NCI-H2196 treated with DMSO at 0.1 percent for 48 hours (cell line): ENCODE measurements around the gene FAM20B.
A peak's percentile ranks its signal among the peaks of the same experiment; 100 is the strongest.
"Not testable (repeated sequence)": the region's sequence is repeated elsewhere in the genome, so short reads cannot be mapped to it uniquely, and the experiment has no call there.

Experiments
- DNase-seq: peaks from one replicate; lab custom pipeline; 2025; ENCODE audit not compliant: unreplicated experiment; lab: John Stamatoyannopoulos, UW

The FAM20B gene, protein sequence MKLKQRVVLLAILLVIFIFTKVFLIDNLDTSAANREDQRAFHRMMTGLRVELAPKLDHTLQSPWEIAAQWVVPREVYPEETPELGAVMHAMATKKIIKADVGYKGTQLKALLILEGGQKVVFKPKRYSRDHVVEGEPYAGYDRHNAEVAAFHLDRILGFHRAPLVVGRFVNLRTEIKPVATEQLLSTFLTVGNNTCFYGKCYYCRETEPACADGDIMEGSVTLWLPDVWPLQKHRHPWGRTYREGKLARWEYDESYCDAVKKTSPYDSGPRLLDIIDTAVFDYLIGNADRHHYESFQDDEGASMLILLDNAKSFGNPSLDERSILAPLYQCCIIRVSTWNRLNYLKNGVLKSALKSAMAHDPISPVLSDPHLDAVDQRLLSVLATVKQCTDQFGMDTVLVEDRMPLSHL

DNA sequence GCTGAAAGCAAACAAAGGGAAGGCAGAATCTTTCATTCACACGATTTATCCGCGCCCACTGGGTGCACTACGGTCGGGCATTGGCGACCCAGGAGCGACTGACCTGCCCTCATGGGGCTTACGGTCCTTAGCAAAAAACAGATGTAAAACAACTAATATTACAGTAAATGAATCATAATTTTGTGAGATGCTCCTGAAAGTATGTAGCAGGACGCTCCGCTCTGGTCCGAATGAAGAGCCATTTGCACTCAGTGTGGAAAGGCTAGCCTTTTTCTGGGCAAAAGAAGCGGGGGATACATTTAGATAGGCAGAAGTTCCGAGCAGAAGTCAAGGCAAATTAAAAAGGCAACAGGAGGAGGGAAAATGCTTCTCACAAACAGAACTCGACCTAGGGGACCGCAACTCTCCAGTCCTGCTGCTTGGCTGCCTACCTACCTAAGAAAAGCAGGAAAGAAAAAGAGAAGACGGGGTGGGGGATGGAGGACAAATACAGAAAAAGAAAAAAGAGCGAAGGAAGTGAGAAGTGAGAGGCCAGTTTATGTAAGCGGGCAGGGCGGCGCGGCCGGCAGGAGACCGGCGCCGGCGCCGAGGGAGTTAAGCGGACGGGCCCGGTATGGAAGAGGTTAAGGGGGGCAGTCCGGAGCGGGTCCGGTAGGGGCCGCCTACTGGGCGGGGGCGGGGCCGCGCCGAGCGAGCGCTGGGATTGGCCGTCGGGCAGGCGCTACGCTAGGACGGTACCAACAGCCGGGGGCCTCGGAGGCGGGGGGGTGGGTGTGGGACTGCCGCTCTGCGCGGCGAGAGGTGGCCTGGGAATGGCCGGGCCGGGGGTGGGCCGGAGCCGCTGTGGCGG lies at the start of gene FAM20B:
Gene FAM20B (plus strand): TSS at position 770 of the 850 bp plus-strand sequence. CDS start 17,954 bp downstream, outside the sequence.
- peak; percentile 90 for DNase-seq

DNA sequence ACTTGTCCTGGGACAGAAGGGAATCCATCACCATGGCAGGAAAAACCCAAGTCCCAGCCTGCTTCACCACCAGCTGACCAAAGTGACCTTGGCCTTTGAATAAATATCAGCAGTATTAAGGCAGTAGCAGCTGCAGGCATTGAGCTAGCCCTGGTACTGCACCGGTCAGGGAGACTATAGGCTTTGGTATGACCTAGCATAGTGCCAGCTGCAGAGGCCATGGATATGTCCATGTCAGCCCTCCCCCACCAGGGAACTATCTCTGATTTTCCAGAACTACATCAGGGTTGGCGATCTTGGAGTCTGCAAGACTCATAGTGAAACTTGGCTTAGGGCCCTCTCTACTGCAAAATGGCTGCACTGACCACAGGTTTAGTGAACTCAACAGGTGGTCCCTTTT lies 49.2 kb upstream of the FAM20B start:
- no peak for DNase-seq

DNA sequence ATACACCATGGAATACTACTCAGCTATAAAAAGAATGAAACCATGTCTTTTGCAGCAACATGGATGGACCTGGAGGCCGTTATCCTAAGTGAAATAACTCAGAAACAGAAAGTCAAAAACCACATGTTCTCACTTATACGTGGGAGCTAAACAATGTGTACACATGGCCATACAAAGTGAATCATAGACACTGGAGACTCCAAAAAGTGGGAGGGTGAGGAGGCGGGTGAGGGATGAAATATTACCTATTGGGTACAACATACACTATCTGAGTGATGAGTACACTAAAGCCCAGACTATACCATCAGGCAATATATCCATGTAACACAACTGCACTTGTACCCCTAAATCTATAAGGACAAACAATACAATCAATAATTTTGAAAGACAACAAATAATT lies 39.5 kb upstream of the FAM20B start:
- DNase-seq: no peak

DNA sequence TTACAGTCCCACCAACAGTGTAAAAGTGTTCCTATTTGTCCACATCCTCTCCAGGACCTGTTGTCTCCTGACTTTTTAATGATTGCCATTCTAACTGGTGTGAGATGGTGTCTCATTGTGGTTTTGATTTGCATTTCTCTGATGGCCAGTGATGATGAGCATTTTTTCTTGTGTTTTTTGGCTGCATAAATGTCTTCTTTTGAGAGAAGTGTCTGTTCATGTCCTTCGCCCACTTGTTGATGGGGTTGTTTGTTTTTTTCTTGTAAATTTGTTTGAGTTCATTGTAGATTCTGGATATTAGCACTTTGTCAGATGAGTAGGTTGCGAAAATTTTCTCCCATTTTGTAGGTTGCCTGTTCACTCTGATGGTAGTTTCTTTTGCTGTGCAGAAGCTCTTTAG lies 37.5 kb upstream of the FAM20B start:
- not testable (repeated sequence) for DNase-seq

DNA sequence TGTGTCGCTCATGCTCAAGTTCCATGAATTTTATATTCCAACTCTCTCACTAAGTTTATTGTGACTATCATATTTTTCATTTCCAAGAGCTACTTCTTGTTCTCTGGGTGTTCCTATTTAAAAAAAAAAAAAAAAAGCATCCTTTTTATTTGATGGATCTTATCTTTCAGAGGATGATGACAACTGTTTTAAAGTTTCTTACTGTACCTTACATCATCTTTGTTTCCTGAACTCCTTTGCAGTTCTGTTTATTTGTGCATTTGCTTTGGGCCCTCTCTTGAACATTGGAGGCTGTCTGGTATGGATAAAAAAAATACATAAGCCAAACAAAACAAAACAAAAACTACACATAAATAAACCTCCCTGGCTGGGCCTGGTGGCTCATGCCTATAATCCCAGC lies 32.1 kb upstream of the FAM20B start:
- DNase-seq: no peak

DNA sequence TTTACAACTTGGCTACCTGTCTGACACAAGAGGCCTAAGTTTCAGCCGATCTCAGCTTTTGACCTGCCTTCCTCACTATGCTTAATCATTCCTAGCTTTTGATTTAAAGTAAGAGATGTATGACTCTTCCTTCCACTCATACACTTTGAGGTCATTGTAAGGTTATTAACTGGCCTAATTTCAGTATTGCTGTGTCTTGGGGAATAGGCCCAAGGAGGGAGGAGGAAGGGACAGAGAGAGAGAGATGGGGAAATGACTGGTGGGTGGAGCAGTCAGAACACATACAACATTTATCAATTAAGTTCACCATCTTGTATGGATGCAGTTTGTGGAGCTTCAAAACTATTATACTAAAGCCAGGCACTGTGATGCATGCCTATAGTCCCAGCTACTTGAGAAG lies 28.3 kb upstream of the FAM20B start:
- DNase-seq: no peak

DNA sequence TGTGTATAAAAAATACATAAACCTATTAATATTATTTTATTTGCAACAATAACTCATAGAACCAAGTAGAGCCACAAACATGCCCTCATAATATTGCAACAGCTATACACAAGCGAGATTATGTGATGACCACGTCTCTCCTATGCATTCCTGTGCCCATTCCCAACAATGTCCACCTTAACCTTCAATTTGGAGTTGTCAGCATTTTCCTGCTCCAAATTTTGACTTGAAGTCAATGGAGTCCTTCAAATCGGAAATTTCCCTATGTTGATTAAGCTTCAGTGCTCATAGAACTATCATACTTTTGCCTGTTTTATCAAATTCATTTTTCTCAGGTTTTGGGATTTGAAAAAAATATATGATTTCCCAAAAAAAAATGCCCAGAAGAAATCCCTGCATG lies 27.4 kb upstream of the FAM20B start:
- DNase-seq: no peak

DNA sequence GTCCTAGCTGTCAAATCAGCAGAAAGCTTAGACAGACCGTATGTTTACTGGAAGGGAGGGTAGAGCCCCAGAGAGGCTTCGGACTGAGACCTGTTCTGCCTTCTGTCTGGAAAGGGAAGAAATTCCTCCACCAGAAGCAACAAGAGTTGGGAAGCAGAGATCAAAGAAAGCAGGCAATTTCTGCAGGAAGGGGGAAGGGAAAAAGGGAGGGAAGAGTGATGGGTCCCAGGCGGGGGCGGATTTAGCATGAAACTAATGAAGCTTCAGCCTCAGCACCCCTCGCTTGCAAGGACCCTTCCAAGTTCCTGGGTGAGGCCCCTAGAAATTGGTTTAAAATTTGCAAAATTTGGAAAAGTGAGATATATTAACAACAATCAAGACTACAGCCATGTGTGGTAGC lies 26.6 kb upstream of the FAM20B start:
- DNase-seq: no peak

DNA sequence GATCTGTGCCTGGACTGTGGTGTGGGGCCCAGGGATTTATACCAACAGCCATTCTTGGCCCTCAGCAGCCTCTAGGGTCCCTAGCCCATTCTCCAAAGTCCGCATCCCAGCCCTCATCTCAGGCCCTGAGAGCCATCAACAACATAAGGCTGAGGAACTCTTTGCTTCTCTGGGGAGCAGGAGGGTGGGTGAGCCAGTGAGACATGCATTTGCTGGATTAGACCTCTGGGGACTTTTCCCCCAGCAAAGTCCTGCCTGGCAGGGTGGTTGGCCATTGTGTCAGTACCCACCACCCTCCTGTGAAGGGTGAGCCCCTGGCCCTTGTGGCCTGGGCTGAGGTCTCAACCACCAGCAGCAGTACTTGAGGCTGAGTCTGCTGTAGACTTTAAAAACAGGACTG lies 24.2 kb upstream of the FAM20B start:
- DNase-seq: no peak

DNA sequence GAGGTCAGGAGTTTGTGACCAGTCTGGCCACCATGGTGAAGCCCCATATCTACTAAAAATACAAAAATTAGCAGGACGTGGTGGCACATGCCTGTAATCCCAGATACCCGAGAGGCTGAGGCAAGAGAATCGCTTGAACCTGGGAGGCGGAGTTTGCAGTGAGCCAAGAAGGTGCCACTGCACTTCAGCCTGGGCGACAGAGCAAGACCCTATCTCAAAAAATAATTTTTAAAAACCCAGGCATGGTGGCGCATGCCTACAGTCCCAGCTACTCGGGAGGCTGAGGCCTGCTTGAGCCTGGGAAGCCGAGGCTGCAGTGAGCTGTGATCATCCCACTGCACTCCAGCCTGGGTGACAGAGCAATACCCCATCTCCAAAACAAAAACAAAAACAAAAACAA lies 23.6 kb upstream of the FAM20B start:
- not testable (repeated sequence) for DNase-seq

DNA sequence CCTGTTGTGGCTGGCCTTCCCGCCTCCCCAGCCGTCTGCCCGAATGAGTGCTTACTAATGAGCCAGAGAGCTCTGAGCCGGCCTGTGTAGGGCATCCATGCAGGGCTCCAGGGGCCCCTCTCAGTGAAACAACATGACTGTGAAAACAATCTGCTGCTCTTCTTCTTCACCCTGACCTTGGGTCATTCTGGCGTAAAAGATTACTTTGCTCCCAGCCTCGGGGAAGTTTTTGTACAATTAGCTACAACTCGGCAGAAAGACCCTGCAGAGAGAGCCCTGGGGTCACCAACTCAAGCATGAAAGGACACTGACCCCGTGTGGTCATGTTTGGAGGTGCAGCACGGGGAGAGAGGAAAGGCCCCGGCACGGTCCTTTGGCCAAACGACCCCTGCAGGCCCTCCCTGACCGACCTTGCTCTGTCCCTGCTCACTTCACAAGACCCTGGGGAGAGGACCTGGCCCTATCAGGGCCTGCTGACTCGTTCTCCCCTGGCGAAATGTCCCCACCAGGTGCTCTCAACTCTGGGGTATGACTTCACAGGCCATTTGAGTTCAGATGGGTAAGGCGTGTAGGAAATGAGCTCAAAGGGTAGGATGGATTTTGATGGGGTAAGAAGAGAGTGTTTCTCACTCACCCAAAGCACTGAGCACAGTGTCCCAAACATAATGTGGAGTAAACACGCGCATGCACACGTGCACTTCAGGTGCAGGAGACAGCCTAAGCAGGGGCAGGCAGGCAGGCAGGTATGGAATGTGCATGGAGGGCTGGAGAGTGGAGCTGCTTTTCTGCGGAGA lies 22.9 kb upstream of the FAM20B start:
- no peak for DNase-seq

DNA sequence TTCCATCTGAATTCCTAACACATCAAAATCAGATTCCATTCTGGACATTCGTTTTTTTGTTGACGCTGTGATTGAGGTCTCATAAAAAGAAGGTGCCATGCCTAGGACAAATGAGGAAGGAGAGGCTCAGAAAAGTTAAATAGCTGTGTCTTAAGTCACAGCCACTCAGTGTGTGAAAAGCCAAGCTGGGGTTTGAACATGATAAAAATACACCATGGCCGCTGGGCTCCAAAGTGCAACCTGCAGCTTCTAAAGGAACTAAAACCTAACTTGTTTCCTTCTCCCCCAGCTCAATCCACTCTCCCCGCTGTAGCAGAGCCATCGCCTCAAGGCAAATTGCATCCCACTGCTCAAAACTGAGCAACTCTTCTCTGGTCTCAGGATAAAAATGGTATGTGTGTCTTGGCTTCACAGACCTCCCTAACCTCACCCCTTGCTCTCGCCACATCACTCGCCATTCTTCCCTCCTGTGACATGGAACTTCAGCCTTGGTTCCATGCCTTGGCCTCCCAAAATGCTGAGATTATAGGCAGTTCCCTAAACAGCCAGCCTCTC lies 22.1 kb upstream of the FAM20B start:
- DNase-seq: no peak

DNA sequence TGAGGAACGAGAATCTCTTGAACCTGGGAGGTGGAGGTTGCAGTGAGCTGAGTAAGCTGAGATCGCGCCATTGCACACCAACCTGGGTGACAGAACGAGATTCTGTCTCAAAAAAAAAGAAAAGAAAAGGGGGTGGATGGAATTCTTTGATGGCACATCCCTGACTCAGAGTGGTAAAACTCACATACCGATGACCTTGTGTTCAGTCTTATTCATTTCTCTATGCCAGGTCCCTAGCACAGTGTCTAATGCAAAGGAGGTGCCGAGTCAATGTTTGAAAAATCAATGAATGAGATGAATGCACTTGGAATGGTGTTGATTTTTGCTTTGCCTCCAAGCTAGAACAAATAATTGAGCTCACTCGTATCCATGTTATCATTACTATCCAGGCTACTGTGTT lies 18.5 kb upstream of the FAM20B start:
- DNase-seq: no peak

DNA sequence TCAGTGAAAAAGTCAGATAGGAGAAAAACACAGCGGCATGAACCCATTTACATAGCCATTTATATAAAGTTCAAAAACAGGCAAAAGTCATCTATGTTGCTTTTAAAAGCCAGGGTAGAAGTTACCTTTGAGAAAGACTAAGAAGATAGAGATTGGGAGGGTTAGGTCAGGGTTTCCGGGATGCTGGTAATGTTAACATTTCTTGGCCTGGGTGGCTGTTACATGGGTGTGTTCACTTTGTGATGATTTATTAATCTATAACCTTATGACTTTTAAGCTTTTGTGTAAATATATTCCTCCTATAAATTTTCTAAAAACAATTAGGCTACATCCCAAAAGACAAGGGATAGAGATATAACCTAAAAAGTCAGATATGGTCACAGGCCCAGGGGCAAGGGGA lies 15.0 kb upstream of the FAM20B start:
- DNase-seq: no peak

DNA sequence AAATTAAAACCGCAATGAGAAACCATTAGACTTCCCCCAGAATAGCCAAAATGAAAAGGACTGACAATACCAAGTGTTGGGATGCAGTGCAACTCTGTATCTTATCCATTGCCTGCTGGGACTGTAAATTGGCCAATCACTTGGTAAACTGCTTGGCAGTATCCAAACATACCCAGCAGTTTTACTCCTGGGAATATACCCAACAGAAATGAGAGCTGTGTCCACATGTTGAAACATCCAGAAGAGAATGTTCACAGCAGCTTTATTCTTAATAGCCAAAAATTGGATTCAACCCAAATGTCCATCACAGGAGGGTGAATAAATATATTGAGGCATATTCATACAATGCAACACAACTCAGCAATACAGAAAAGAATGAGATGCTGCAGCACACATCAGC lies 13.7 kb upstream of the FAM20B start:
- DNase-seq: no peak

DNA sequence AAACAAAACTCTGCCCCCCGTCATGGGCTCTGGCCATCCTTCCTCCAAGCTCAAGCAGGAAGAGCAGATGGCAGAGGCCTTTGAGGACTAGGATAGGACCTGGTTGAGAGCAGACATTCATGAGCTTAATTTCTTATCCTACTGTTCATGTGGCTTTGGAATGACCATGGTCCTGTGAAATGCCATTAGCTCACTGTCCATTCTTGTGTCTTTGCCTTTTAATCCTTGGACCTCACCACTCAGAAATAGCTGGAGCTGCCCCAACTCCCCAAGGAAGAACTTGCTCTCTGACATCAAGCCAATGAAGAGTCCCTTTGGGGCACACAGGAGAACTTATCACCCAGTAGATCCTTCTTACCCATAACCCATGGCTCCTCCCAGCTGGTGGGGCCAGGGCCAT lies 11.6 kb upstream of the FAM20B start:
- no peak for DNase-seq

DNA sequence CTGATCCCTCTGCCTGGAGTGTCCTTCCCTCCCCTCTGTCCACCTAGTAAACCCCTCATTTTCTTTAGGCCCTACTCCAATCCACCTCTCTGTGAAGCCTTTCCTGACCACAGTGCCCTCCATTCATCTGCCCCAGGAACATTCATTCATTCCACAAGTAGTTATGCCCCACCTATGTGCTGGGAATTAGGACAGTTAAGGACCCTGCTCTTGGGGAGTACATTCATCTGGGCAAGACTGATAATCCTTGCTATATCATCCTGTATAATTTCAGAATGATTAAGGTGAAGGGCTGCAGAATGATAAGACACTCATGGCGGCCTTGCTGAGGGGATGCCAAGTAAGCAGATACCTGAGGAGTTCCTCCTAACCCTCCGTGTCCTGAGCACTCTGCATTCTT lies 10.3 kb upstream of the FAM20B start:
- DNase-seq: no peak

DNA sequence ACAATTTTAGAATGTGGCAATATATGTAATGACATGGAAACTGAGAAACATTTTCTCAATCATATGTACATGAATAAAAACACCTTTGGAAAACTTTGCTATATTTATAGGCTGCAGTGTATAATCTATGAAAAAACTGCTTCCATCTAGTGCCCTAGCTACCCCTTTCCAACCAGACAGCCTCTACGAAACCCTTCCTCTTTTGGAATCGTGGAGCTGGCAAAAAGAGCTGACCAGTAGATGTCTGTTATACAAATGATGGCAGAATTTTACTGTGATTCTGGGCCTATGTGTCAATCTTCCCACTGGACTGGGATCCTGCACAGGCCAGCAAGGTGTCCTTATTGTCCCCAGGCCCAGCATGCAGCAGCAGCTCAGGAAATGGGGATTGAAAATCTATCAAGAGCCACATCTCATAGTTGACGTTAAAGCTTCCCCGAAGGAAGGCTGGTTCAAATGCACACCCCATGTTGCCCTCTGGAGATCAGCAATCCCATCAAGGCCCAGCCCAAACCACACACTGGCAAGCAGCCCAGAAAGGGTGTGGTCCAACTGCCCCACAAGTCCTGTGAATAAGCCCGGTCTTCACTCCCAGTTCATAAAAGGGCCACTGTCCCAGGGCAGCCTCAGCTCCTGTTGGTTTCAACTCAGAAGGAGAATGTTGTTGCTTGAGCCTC lies 8.8 kb upstream of the FAM20B start:
- no peak for DNase-seq

DNA sequence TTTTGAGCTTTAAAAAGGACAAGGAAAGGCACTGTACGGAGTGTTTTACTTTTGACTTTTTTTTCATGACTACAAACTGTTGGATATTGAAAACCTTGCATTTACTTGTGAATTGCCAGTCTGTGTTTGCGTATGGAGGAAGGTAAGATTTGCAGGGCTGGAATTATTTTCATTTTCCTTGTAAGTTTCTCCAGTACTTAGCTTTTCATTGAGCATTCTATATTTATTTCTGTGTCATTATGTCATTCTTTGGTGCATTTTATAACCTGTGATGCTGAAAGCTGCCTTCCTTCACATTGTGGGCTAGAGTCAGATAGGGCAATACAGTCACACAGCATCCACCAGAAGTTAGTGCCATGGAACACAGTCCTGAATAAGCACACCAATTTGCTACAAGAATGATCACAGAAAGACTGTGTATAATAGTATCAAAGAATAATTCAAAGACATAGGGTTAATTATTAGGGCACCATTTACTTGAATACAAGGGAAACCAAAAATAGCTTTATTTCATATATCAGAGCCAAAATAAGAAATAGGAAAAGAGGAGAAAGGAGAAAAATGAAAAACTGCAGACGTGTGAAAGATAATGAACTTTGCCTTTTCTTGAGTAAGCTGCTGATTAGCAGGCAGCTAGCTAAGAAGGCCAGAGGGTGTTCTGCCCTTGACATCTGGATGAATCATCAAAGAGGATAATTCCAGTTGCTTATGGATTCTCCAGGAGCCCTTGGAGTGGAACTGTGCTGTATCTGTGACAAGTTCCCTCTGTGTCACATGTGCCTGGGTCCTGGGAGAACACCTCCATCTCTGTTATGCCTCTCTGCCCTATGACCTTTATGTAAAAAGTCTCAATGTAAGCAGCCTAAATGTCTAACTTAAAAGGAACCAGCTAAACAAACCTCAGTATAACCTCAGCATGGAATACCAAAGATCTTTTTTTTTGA lies 8.0 kb upstream of the FAM20B start:
- no peak for DNase-seq

DNA sequence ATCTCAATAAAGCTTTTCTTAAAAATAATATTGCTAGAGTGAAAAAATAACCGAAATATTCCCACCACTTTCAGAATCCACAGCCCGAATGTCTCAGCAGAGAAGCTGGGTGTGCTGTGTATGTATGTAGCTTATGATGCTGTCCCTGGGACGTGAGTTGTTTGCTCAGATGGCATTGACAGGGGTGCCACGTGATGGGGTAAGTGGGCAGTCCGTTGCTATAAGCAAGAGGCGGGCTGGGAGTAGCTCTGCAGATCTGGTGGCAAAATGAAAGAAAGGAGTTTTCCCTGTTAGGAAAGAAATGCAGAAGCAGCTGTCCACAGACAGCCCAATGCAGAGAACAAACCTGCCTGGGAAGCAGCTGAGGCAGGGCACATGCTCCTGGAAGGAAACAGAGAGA lies 3.8 kb upstream of the FAM20B start:
- no peak for DNase-seq
